GM10847 (cell line): ENCODE data around the gene FAM170B.

Experiments used
- POLR2A ChIP-seq: IDR thresholded peaks from 2 replicates; pipeline ENCODE4 v1.6.1; 2011; ENCODE audit not compliant: insufficient read length; ENCODE audit errors: extremely low read depth

Gene FAM170B

GRCh38 chr10:49090696-49091380, 43.0 kb downstream of the FAM170B start:
- TF ChIP-seq POLR2A, result no peak

GRCh38 chr10:49090189-49090575, 43.6 kb downstream of the FAM170B start:
- TF ChIP-seq POLR2A, result no peak

- TF ChIP-seq POLR2A, result no peak
Observed at GRCh38 chr10:49089557-49090188, 44.1 kb downstream of the FAM170B start.

- no peak for TF ChIP-seq POLR2A
Observed at GRCh38 chr10:49089152-49089551, 44.7 kb downstream of the FAM170B start.

- TF ChIP-seq POLR2A, result no peak
Observed at GRCh38 chr10:49086889-49087288, 46.9 kb downstream of the FAM170B start.

- no peak for TF ChIP-seq POLR2A
Observed at GRCh38 chr10:49083261-49083660, 50.6 kb downstream of the FAM170B start.

GRCh38 chr10:49082766-49083165, 51.1 kb downstream of the FAM170B start:
- TF ChIP-seq POLR2A, result no peak

GRCh38 chr10:49081547-49082275, 52.1 kb downstream of the FAM170B start:
- TF ChIP-seq POLR2A, result no peak
